Measurements from ENCODE around the gene DNAH2. TPM values are rescaled to one million over a fixed set of nuclear protein-coding genes. Genes with fewer than 3 reads are reported as not detected.

The DNAH2 gene
- total and polyA plus RNA-seq, 9 of the 15 experiments (the other 6 are each of a cell fraction or from before 2014, with no cell fraction given): 0.03 TPM; not detected in 8

DNA sequence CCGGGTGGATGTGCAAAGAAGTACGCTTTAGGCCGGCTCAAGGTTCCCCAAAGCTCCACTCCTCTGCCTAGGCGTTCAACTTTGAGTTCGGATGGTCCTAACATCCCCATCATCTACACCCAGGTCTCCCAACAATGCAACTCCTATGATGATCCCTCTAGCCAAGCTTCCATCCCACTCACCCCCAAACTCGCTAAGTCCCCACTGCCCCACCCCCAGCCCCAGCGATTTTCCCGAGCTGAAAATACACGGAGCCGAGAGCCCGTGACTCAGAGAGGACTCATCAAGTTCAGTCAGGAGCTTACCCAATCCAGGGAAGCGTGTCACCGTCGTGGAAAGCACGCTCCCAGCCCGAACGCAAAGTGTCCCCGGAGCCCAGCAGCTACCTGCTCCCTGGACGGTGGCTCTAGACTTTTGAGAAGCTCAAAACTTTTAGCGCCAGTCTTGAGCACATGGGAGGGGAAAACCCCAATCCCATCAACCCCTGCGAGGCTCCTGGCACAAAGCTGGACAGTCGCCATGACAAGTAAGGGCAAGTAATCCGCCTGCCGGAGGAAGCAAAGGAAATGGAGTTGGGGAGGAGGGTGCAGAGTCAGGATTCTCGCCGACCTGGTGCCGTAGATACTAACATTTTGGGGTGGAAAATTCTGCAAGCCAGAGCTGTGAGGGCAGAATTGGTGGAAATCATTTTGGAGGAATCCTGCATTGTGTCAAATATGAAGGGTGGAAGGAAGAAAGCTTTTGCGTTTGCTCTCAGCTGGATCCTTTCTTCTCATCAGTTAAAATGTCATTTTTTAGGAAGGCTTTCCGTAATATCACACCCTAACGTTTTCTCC is 30.3 kb upstream of the DNAH2 start, which contains the start of gene TP53 (continued):
- TF ChIP-seq, protein P1, sequence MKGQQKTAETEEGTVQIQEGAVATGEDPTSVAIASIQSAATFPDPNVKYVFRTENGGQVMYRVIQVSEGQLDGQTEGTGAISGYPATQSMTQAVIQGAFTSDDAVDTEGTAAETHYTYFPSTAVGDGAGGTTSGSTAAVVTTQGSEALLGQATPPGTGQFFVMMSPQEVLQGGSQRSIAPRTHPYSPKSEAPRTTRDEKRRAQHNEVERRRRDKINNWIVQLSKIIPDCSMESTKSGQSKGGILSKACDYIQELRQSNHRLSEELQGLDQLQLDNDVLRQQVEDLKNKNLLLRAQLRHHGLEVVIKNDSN (CRISPR knock-in tag; IDR thresholded peaks at IDR 0.05): peak; percentile 66; the same call in 1 of the 2 replicates
- TF ChIP-seq, protein P2, sequence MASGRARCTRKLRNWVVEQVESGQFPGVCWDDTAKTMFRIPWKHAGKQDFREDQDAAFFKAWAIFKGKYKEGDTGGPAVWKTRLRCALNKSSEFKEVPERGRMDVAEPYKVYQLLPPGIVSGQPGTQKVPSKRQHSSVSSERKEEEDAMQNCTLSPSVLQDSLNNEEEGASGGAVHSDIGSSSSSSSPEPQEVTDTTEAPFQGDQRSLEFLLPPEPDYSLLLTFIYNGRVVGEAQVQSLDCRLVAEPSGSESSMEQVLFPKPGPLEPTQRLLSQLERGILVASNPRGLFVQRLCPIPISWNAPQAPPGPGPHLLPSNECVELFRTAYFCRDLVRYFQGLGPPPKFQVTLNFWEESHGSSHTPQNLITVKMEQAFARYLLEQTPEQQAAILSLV (tag; IDR thresholded peaks at IDR 0.05): no peak
- TF ChIP-seq RB1 (IDR thresholded peaks at IDR 0.05; ENCODE audit: low read depth) (peak; percentile 52; the same call in 1 of the 2 replicates), TCFL5 (CRISPR knock-in tag; conservative IDR thresholded peaks at IDR 0.05) (no peak), PHB2 (IDR thresholded peaks at IDR 0.05; ENCODE audit: low read depth) (no peak), ZNF175 (CRISPR knock-in tag; IDR thresholded peaks at IDR 0.05; ENCODE audit: low read depth) (no peak), IFI16 (CRISPR knock-in tag; IDR thresholded peaks at IDR 0.05) (no peak), ZBTB1 (CRISPR knock-in tag; IDR thresholded peaks at IDR 0.05; ENCODE audit: borderline replicate concordance, low read depth) (no peak), ZNF445 (CRISPR knock-in tag; IDR thresholded peaks at IDR 0.05; ENCODE audit: low read depth) (no peak), ETV6 (IDR thresholded peaks at IDR 0.05; ENCODE audit: borderline replicate concordance in 1 of 2, low read depth in 2 of 2, low read length in 1 of 2) (no peak), ETV6 (CRISPR knock-in tag; IDR thresholded peaks at IDR 0.05; ENCODE audit: borderline replicate concordance) (no peak), RBM39 (optimal IDR thresholded peaks at IDR 0.05; ENCODE audit: low read depth, low read length) (peak; percentile 34), U2AF1 (optimal IDR thresholded peaks at IDR 0.05; ENCODE audit: low read depth, low read length) (no peak), ZNF232 (CRISPR knock-in tag; IDR thresholded peaks at IDR 0.05) (no peak), NFIC (IDR thresholded peaks at IDR 0.05) (peak; percentile 53), CAMTA2 (CRISPR knock-in tag; conservative IDR thresholded peaks at IDR 0.05) (no peak), NFE2 (IDR thresholded peaks at IDR 0.05; ENCODE audit: low read depth) (no peak), SRF (CRISPR knock-in tag; IDR thresholded peaks at IDR 0.05) (0 out of 4 replicates have a peak, but pooled peaks of 1 of the 2 experiments have one; percentile 42), ZNF79 (CRISPR knock-in tag; IDR thresholded peaks at IDR 0.05; ENCODE audit: low read depth) (no peak)
- TF ChIP-seq, protein P3, sequence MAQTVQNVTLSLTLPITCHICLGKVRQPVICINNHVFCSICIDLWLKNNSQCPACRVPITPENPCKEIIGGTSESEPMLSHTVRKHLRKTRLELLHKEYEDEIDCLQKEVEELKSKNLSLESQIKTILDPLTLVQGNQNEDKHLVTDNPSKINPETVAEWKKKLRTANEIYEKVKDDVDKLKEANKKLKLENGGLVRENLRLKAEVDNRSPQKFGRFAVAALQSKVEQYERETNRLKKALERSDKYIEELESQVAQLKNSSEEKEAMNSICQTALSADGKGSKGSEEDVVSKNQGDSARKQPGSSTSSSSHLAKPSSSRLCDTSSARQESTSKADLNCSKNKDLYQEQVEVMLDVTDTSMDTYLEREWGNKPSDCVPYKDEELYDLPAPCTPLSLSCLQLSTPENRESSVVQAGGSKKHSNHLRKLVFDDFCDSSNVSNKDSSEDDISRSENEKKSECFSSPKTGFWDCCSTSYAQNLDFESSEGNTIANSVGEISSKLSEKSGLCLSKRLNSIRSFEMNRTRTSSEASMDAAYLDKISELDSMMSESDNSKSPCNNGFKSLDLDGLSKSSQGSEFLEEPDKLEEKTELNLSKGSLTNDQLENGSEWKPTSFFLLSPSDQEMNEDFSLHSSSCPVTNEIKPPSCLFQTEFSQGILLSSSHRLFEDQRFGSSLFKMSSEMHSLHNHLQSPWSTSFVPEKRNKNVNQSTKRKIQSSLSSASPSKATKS (CRISPR knock-in tag; IDR thresholded peaks at IDR 0.05): no peak
- TF ChIP-seq, protein P4, sequence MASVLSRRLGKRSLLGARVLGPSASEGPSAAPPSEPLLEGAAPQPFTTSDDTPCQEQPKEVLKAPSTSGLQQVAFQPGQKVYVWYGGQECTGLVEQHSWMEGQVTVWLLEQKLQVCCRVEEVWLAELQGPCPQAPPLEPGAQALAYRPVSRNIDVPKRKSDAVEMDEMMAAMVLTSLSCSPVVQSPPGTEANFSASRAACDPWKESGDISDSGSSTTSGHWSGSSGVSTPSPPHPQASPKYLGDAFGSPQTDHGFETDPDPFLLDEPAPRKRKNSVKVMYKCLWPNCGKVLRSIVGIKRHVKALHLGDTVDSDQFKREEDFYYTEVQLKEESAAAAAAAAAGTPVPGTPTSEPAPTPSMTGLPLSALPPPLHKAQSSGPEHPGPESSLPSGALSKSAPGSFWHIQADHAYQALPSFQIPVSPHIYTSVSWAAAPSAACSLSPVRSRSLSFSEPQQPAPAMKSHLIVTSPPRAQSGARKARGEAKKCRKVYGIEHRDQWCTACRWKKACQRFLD (CRISPR knock-in tag; IDR thresholded peaks at IDR 0.05): 0 out of 2 replicates have a peak, but pooled peaks have one; percentile 21
- TF ChIP-seq, protein P5, sequence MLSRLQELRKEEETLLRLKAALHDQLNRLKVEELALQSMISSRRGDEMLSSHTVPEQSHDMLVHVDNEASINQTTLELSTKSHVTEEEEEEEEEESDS (CRISPR knock-in tag; IDR thresholded peaks at IDR 0.05): no peak

Data from K562 (cell line).